PC-9 (cell line): ENCODE results near the gene CPS1. TPM values are rescaled to one million over a fixed set of nuclear protein-coding genes. Genes with fewer than 3 reads are reported as not detected.

Experiments used
- BruUV-seq: library from RNA; stranded (reverse); fragments of 400-500 nt; replicated peaks from 2 replicates; lab custom pipeline; 2021; lab: Mats Ljungman, UMichigan
- CTCF ChIA-PET: fragments of 300-600 bp; sonication (Branson Sonifier 250); formaldehyde crosslinking; loops from one replicate; lab custom pipeline; 2022; ENCODE audit warnings: antibody characterized with exemption; lab: Charles Lee
- POLR2A ChIA-PET: fragments of 300-600 bp; sonication (Branson Sonifier 250); formaldehyde crosslinking; loops from one replicate; lab custom pipeline; 2022; ENCODE audit warnings: antibody characterized with exemption; ENCODE audit not compliant: unreplicated experiment; lab: Charles Lee
- DNase-seq, 2 experiments: peaks; one replicate each; pipeline versions ENCODE4 v3.0.0 to v3.0.0-alpha.2; 2015 to 2022; ENCODE audit warnings: mixed read lengths in 1 of 2
- H2AFZ ChIP-seq: fragments of 200-600 bp; sonication (generic); 2 replicates; pipeline ENCODE4 v1.8.1; 2017; ENCODE audit warnings: antibody characterized with exemption
- H3F3A ChIP-seq: fragments of 200-600 bp; sonication (generic); 2 replicates; pipeline ENCODE4 v1.8.1; 2017; ENCODE audit warnings: antibody characterized with exemption, mild to moderate bottlenecking, low read depth; ENCODE audit not compliant: insufficient read depth
- H3K27ac ChIP-seq: fragments of 200-600 bp; sonication (generic); 2 replicates; pipeline ENCODE4 v1.6.1; 2016; ENCODE audit warnings: mixed run types
- H3K27me3 ChIP-seq: fragments of 200-600 bp; sonication (generic); 2 replicates; pipeline ENCODE4 v1.6.1; 2016; ENCODE audit warnings: low read depth, mixed run types; ENCODE audit not compliant: insufficient read depth
- H3K36me3 ChIP-seq: fragments of 200-600 bp; sonication (generic); 2 replicates; pipeline ENCODE4 v1.6.1; 2016; ENCODE audit warnings: low read depth, mixed run types
- H3K4me1 ChIP-seq: fragments of 200-600 bp; sonication (generic); replicated peaks from 2 replicates; pipeline ENCODE4 v1.6.1; 2016; ENCODE audit warnings: mixed run types; ENCODE audit not compliant: insufficient read depth
- H3K4me2 ChIP-seq: fragments of 200-600 bp; sonication (generic); 2 replicates; pipeline ENCODE4 v1.6.1; 2017; ENCODE audit warnings: mixed run types
- H3K4me3 ChIP-seq: fragments of 200-600 bp; sonication (generic); 2 replicates; pipeline ENCODE4 v1.6.1; 2016; ENCODE audit warnings: mixed run types
- H3K79me2 ChIP-seq: fragments of 200-600 bp; sonication (generic); 2 replicates; pipeline ENCODE4 v1.6.1; 2017; ENCODE audit warnings: low read depth, mixed run types
- H3K9me2 ChIP-seq: fragments of 200-600 bp; sonication (generic); 2 replicates; pipeline ENCODE4 v1.8.1; 2017; ENCODE audit warnings: mild to moderate bottlenecking; ENCODE audit not compliant: insufficient read depth
- H3K9me3 ChIP-seq: fragments of 200-600 bp; sonication (generic); 2 replicates; pipeline ENCODE4 v1.8.1; 2016; ENCODE audit warnings: low read depth; ENCODE audit not compliant: insufficient read depth
- H4K20me1 ChIP-seq: fragments of 200-600 bp; sonication (generic); 2 replicates; pipeline ENCODE4 v1.8.1; 2017; ENCODE audit not compliant: insufficient read depth
- EZH2 ChIP-seq: fragments of 200-600 bp; sonication (generic); IDR thresholded peaks from 2 replicates; pipeline ENCODE4 v1.8.0; 2017; ENCODE audit warnings: antibody characterized with exemption, low read depth
- intact Hi-C: fragments of 100-400 bp; cut with micrococcal nuclease; formaldehyde crosslinking; loops from one replicate; pipeline ENCODE4 v1.10.0; 2022; ENCODE audit not compliant: unreplicated experiment
- total RNA-seq: library from RNA; stranded (reverse); gene quantifications from 2 replicates; pipeline ENCODE4 v1.2.3, GENCODE V29; 2021
- TF ChIP-seq, protein P1 (sequence below): fragments of 200-600 bp; sonication (generic); conservative IDR thresholded peaks from 2 replicates; pipeline ENCODE4 v1.6.1; 2017; ENCODE audit warnings: mixed run types, antibody characterized with exemption, mild to moderate bottlenecking, moderate library complexity

The CPS1 gene
- total RNA-seq, 1 experiment from 2014 or later = 27.5 TPM

- no peaks in the 10 kb centered on the region for H3K79me2 ChIP-seq
- no peaks in the 10 kb centered on the region for H3K9me3 ChIP-seq
- H3K4me1 ChIP-seq = no peaks in the 10 kb centered on the region
- H3K4me3 ChIP-seq = no peak overlapping the region
- H4K20me1 ChIP-seq = no peaks in the 10 kb centered on the region
- ChIA-PET CTCF (no interaction called here), POLR2A (no interaction called here)
- no peaks in the 10 kb centered on the region for H3F3A ChIP-seq
- intact Hi-C loops = no loop called here
- no peaks in the 10 kb centered on the region for H3K9me2 ChIP-seq
- DNase-seq = no peak
- H2AFZ ChIP-seq = no peak overlapping the region
- H3K27me3 ChIP-seq = no peaks in the 10 kb centered on the region
- no peaks in the 10 kb centered on the region for H3K36me3 ChIP-seq
- no TSS peak for BruUV-seq
- H3K27ac ChIP-seq = no peak overlapping the region
- no peak for TF ChIP-seq EZH2
- TF ChIP-seq, protein P1, sequence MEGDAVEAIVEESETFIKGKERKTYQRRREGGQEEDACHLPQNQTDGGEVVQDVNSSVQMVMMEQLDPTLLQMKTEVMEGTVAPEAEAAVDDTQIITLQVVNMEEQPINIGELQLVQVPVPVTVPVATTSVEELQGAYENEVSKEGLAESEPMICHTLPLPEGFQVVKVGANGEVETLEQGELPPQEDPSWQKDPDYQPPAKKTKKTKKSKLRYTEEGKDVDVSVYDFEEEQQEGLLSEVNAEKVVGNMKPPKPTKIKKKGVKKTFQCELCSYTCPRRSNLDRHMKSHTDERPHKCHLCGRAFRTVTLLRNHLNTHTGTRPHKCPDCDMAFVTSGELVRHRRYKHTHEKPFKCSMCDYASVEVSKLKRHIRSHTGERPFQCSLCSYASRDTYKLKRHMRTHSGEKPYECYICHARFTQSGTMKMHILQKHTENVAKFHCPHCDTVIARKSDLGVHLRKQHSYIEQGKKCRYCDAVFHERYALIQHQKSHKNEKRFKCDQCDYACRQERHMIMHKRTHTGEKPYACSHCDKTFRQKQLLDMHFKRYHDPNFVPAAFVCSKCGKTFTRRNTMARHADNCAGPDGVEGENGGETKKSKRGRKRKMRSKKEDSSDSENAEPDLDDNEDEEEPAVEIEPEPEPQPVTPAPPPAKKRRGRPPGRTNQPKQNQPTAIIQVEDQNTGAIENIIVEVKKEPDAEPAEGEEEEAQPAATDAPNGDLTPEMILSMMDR = no peak
- no peak overlapping the region for H3K4me2 ChIP-seq
Observed at GRCh38 chr2:210611466-210611865, 55.1 kb downstream of the CPS1 start.

GRCh38 chr2:210616074-210616473, 59.7 kb downstream of the CPS1 start:
- no peak for DNase-seq
- H3K9me3 ChIP-seq = no peaks in the 10 kb centered on the region
- CTCF ChIA-PET = no interaction called here
- intact Hi-C loops = no loop called here
- no peaks in the 10 kb centered on the region for H3K4me1 ChIP-seq
- H3K27me3 ChIP-seq = no peaks in the 10 kb centered on the region
- no peak overlapping the region for H3K4me3 ChIP-seq
- TF ChIP-seq EZH2 = no peak
- TF ChIP-seq, protein P1 = no peak
- H3K36me3 ChIP-seq = no peaks in the 10 kb centered on the region
- H3K79me2 ChIP-seq = no peaks in the 10 kb centered on the region
- H3K4me2 ChIP-seq = no peak overlapping the region
- H3K9me2 ChIP-seq = no peaks in the 10 kb centered on the region
- no TSS peak for BruUV-seq
- H4K20me1 ChIP-seq = no peaks in the 10 kb centered on the region
- no peak overlapping the region for H3K27ac ChIP-seq
- H2AFZ ChIP-seq = no peak overlapping the region
- H3F3A ChIP-seq = no peaks in the 10 kb centered on the region; the same call in 1 of the 2 replicates
- POLR2A ChIA-PET = no interaction called here

- intact Hi-C loops = no loop called here
- TF ChIP-seq, protein P1 = no peak
- TF ChIP-seq EZH2 = no peak
- Histone ChIP-seq H3K9me2 (no peaks in the 10 kb centered on the region), H3F3A (no peaks in the 10 kb centered on the region; the same call in 1 of the 2 replicates), H3K36me3 (no peaks in the 10 kb centered on the region), H3K4me3 (no peak overlapping the region), H3K4me2 (no peak overlapping the region), H3K27me3 (no peaks in the 10 kb centered on the region), H3K27ac (no peak overlapping the region), H3K9me3 (no peaks in the 10 kb centered on the region), H4K20me1 (no peaks in the 10 kb centered on the region), H3K79me2 (no peaks in the 10 kb centered on the region), H2AFZ (no peak overlapping the region), H3K4me1 (no peaks in the 10 kb centered on the region)
- ChIA-PET POLR2A (no interaction called here), CTCF (no interaction called here)
- BruUV-seq = no TSS peak
- no peak for DNase-seq
Observed at GRCh38 chr2:210617318-210617717, 60.9 kb downstream of the CPS1 start.
